Measurements from ENCODE around the gene BSCL2.
"Not testable (repeated sequence)": the region's sequence is repeated elsewhere in the genome, so short reads cannot be mapped to it uniquely, and the experiment has no call there.

Gene BSCL2

DNA sequence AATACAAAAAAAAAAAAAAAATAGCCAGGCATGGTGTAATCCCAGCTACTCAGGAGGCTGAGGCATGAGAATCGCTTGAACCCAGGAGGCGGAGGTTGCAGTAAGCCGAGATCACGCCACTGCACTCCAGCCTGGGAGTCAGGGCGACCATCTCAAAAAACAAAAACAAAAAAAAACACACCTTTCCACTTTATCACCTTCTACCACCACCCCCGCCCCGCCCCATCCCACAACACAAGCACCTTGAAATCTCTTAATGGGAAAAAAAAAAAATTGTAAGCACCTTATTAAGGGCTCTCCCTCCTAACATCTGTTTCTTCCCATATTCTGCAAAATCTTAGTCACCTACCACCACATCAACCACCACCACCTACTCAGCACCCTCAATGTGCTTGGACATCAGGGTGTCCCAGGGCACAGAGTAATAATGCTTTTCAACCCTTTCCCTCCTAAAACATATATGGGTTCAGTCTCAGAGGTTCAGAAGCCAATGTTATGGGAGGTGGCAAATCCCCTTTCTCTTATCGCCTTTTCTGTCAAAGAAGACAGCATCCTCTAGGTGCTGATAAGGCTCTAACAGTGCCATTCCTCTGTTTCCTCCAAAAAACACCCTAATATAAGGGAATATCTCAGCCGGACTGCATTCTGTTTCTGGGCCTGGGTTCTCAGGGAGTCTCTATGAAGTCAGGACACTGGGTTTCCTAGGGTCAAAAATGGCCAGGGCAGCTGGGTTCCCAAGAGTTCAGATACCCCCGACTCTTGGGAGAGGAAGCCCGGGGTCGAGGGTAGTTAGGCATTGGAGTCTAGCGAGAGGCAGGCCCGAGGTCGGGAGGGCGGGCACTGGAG, 54.8 kb downstream of the BSCL2 start:
- peak; percentile 73 for DNase-seq

DNA sequence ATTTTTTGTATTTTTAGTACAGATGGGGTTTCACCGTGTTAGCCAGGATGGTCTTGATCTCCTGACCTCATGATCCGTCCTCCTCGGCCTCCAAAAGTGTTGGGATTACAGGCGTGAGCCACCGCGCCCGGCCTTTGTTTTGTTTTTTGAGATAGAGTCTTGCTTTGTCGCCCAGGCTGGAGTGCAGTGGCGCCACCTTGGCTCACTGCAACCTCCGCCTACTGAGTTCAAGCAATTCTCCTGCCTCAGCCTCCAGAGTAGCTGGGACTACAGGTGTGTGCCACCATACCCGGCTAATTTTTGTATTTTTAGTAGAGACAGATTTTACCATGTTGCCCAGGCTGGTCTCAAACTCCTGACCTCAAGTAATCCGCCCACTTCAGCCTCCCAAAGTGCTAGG, 56.9 kb downstream of the BSCL2 start:
- not testable (repeated sequence) for DNase-seq

DNA sequence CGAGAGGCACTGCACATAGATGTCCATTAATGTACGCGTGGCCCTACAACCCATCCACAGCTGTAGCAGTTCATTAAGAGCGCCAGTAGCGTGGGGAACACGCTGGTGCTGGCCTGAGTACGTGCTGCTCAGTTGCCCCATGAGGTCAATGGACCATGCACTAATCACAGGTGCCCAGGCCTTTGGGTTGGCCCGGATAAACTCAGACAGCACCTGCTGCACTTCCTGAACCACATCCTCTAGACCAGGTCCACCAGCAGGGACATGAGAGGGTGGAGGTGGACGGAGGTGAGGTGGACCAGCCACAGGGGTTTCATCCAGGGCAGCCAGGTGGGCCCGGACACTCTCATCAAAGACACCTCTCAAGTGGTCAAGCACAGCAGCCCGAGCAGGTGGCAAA, 57.7 kb downstream of the BSCL2 start:
- DNase-seq, result no peak

DNA sequence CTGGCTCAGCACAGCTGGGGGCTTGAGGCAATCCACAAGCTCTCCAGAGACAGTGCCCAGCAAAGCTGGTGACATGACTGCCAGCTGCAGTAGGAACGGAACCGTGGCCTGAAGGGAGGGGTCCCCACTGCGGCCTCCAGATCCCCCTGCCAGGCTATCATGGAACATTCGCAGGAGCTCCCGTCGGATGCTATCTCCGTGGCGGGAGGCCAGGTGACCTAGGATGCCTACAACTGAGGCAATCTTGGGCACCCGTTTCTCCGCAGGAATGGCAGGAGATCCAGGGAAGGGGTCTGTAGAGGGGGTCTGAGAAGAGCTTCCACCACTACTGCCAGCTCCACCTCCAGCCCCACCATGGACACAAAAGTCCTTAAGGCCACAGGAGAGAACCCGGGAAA, 58.3 kb downstream of the BSCL2 start:
- no peak for DNase-seq

DNA sequence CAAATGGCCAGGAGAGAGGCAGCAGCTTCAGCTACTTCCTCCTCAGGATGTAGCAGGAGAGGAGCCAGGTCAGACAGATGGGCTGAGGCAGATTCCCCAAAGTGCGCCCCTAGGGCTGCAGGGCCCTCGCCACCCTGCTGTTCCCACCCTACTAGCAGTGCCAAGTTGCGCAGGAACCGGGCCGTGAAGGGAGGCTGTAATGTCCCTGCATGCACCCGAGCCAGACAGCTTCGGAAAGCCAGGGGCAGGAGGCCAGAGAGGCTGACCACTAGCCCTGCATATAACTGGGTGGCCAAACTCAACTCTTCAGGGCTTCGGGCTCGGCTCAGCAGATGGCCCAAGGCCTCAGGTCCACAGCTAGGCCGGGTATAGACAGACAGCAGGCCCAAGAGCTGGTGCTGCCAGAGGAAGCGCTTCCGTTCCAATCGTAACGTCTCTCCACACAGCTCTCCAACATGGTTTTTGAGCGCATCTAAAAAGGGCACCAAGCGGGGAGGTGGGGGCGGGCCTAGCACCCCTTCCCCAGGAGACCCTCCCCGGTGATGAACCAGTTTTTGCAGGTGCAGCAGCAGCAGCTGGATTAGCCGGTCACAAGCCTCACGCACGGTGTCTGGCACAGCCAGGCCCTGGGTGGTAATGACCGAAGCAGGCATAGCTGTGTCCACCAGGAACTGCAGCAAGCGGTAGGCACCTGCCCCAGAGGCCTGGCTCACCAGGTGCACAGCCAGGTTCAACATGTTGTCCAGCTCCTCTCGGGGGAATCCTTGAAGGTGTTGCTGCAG, 58.8 kb downstream of the BSCL2 start:
- DNase-seq, result no peak

DNA sequence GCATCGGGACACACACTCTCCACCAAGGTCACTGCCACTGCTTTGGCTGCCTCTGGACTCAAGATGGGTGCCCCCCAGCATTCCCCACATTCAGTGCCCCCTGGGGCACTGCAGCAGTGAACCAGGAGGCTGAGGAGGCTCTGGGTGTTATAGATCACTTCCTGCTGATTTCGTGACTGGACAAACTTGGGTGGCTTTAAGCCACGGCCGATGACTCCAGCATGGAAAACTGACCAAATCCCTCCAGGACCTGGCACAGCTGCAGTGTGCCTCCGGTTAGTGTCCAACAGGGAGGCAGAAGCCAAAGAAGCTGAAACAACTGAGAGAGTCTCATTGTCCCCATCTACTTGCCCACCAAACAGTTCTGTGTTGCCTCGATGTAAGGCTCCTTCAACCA, 59.6 kb downstream of the BSCL2 start:
- DNase-seq, result no peak

DNA sequence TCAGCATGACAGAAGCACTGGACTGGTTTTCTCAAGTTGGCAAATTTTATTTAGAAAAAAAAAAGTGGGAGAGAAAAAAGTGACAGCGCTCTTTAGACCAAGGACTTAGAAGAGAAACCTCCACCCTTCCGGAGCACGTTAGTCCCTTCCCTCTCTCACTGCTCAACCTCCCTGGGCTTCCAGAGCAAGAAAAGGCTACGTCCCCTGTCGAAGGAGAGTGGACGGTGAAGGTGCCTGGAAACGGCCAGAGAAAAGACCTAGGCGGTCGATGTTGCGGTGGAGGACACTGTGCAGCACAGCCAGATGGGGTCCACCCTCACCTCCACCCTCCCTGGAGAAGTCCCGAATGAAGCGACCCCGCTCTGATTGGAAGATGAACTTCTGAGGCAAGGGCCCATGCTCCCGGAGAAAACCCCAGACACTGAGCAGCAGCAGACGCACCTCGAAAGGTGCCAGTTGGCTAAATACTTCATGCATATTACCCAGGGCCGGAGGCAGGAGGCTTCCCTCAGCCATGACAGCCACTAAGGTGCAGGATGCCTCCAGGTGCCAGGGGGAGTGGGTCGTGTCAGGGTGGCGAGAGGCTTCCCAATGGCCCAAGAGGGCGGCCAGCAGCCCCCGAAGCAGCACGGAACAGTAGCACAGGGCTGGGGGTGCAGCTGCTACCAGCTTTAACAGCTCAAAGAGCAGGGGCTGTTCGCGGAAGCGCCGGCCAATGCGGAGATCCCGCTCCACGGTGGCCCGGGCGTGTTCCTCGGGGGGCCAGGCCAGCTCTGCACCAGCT, 60.2 kb downstream of the BSCL2 start:
- DNase-seq, result no peak

DNA sequence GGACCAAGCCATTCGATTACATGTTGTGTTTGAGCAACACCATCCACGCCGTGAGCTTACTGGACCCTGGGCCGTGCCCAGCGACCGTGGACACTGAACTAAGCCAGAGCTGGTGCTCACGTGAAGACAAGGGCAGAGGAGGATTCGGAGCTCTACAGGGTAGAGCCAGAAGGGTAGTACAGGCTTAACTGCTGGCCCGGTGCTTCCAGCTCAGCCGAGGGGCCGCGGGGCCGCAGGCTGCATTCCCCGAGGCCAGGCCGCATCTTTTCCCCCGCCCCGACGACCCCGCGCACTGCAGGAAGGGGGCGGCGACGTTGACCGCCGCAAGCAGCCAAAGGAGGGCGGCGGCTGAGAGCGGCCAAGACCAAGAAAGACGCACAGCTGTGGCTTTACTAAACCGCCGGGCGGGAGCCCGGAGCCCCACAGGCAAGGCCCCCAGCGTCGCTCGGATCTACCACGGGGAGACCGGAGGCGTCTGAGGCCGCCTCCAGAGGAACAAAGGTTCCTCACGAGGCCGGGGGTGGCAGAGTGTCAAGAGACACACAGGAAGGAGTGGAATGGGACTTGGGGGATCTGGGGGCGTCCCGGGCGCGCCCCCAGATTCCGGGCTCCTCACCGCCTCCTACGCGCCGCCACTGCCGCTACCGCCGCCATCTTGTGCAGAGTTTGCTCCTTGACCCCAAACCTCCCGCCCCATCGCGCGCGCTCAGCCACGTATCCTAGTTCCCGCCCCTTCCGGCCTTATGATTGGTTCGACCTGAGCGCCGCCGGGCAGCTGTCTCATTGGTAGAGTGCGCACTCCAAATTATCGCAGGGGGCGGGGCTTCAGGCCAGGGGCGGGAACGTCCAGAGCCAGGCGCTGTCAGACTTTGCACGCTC, 61.0 kb downstream of the BSCL2 start, which contains the start of gene GANAB:
Gene GANAB, minus strand, starts transcription at position 668 of the 879 bp plus-strand sequence. Its CDS starts 14 bp downstream, at position 654.
- DNase-seq, result peak; percentile 99

DNA sequence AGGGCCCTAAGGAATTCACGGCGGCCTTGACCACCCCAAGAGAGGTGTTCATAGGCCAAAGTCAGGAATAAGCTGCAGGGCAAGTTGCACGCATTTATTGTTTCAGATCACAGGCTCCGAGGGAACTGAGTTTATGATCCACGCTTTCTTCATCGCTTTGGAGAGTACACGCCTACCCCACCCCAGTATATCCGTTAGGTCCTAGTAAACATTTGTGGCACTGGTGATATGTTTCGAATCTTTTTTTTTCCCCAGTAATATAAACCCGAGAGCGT, 61.6 kb downstream of the BSCL2 start:
- DNase-seq, result no peak

DNA sequence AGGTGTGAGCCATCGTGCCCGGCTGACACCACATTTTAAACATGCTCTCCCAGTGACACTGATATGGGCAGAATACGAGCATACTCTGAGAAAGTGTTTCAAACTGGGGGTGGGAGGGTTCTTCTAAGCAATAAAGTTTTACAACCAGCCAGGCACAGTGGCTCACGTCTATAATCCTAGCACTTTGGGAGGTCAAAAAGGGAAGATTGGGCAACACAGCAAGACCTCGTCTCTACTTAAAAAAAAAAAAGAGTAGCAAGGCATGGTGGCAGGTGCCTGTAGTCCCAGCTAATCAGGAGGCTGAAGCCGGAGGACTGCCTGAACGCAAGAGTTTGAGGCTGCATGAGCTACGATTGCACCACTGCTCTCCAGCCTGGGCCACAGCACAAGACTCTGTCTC, 63.0 kb downstream of the BSCL2 start:
- no peak for DNase-seq
